ENCODE measurements around the gene TMEM89. TPM values are rescaled to one million over a fixed set of nuclear protein-coding genes. Genes with fewer than 3 reads are reported as not detected.

The TMEM89 gene
- total and polyA plus RNA-seq, 2 experiments from 2014 or later = not detected

- DNase-seq (ENCODE audit: low spot score) = no peak
- no peak for TF ChIP-seq ZNF114 (CRISPR knock-in tag; IDR thresholded peaks at IDR 0.05)
- H3K4me2 ChIP-seq = peak overlapping the region; percentile 88; the same call in 1 of the 2 replicates
- H3K36me3 ChIP-seq (ENCODE audit: insufficient read depth) = 0 out of 2 replicates have a peak, but pooled peaks cover 6% of the 10 kb centered on the region
- no peak overlapping the region; the same call in 1 of the 2 replicates for H3K27ac Mint-ChIP-seq
- H3K36me3 Mint-ChIP-seq (ENCODE audit: low read depth) = peaks cover 32% of the 10 kb centered on the region
- H3K4me3 ChIP-seq = peak overlapping the region; percentile 59; the same call in 1 of the 2 replicates
- H2AFZ ChIP-seq = no peak overlapping the region
- H3K27me3 ChIP-seq (ENCODE audit: insufficient read depth) = peaks cover 11% of the 10 kb centered on the region; the same call in 1 of the 2 replicates
- no peaks in the 10 kb centered on the region for H3K9me2 ChIP-seq (ENCODE audit: insufficient read depth)
- peaks cover 17% of the 10 kb centered on the region; the same call in 1 of the 2 replicates for H3K4me1 ChIP-seq (ENCODE audit: insufficient read depth)
- H3K79me2 ChIP-seq (replicated peaks; ENCODE audit: insufficient read depth) = no peaks in the 10 kb centered on the region
- H3K27me3 Mint-ChIP-seq (ENCODE audit: insufficient read depth, low read depth, poor library complexity) = peaks cover 23% of the 10 kb centered on the region
- no peak for ATAC-seq
- H3K4me3 Mint-ChIP-seq = peak overlapping the region; percentile 60; the same call in 1 of the 3 replicates
- H4K20me1 ChIP-seq (replicated peaks; ENCODE audit: insufficient read depth) = no peaks in the 10 kb centered on the region; the same call in 1 of the 2 replicates
- H3F3A ChIP-seq (replicated peaks; ENCODE audit: low read depth) = 0 out of 2 replicates have a peak, but pooled peaks cover 7% of the 10 kb centered on the region
- no peaks in the 10 kb centered on the region for H3K9me3 Mint-ChIP-seq
- peaks cover 12% of the 10 kb centered on the region for H3K4me1 Mint-ChIP-seq
- H3K27ac ChIP-seq (ENCODE audit: low read depth) = no peak overlapping the region
These were observed 25.4 kb downstream of the TMEM89 start for GRCh38 chr3:48596157-48596556.

- Histone ChIP-seq H2AFZ (no peak overlapping the region), H3K4me3 (peak overlapping the region; percentile 59), H3K27ac (ENCODE audit: low read depth) (no peak overlapping the region), H3K4me1 (ENCODE audit: insufficient read depth) (peaks cover 17% of the 10 kb centered on the region; the same call in 1 of the 2 replicates), H3K36me3 (ENCODE audit: insufficient read depth) (0 out of 2 replicates have a peak, but pooled peaks cover 6% of the 10 kb centered on the region), H3K27me3 (ENCODE audit: insufficient read depth) (peaks cover 11% of the 10 kb centered on the region; the same call in 1 of the 2 replicates), H3K79me2 (replicated peaks; ENCODE audit: insufficient read depth) (no peaks in the 10 kb centered on the region), H3K9me2 (ENCODE audit: insufficient read depth) (no peaks in the 10 kb centered on the region), H3K4me2 (peak overlapping the region; percentile 88), H3F3A (replicated peaks; ENCODE audit: low read depth) (0 out of 2 replicates have a peak, but pooled peaks cover 7% of the 10 kb centered on the region), H4K20me1 (replicated peaks; ENCODE audit: insufficient read depth) (no peaks in the 10 kb centered on the region; the same call in 1 of the 2 replicates)
- peak; percentile 48 for DNase-seq (ENCODE audit: low spot score)
- ATAC-seq = peak; percentile 20
- TF ChIP-seq JUNB (IDR thresholded peaks at IDR 0.05; ENCODE audit: unreplicated experiment) = no peak
- no peak for TF ChIP-seq ZNF114 (CRISPR knock-in tag; IDR thresholded peaks at IDR 0.05)
- no peak for TF ChIP-seq ZNF331 (CRISPR knock-in tag; IDR thresholded peaks at IDR 0.05; ENCODE audit: low read depth)
- peak overlapping the region; percentile 60; the same call in 1 of the 3 replicates for H3K4me3 Mint-ChIP-seq
- peaks cover 12% of the 10 kb centered on the region for H3K4me1 Mint-ChIP-seq
- H3K9me3 Mint-ChIP-seq = no peaks in the 10 kb centered on the region
- H3K27me3 Mint-ChIP-seq (ENCODE audit: insufficient read depth, low read depth, poor library complexity) = peaks cover 23% of the 10 kb centered on the region
- no peak overlapping the region; the same call in 1 of the 2 replicates for H3K27ac Mint-ChIP-seq
- H3K36me3 Mint-ChIP-seq (ENCODE audit: low read depth) = peaks cover 27% of the 10 kb centered on the region
These were observed 25.9 kb downstream of the TMEM89 start for GRCh38 chr3:48595526-48596121.

GRCh38 chr3:48595075-48595525 lies 26.5 kb downstream of the TMEM89 start, which contains the start of gene COL7A1:
Gene COL7A1, minus strand, starts transcription at chr3:48595329. Its CDS starts 170 bp downstream, at chr3:48595159.
- TF ChIP-seq ZNF331 (CRISPR knock-in tag; IDR thresholded peaks at IDR 0.05; ENCODE audit: low read depth) (no peak), NANOG (IDR thresholded peaks at IDR 0.05; ENCODE audit: borderline replicate concordance) (no peak), JUNB (IDR thresholded peaks at IDR 0.05; ENCODE audit: unreplicated experiment) (no peak), ETS1 (IDR thresholded peaks at IDR 0.05) (no peak), CREB1 (CRISPR knock-in tag; IDR thresholded peaks at IDR 0.05; ENCODE audit: low read depth) (no peak)
- Mint-ChIP-seq H3K9me3 (no peaks in the 10 kb centered on the region), H3K4me1 (peaks cover 12% of the 10 kb centered on the region), H3K4me3 (peak within 1 kb of the TSS; percentile 60), H3K36me3 (ENCODE audit: low read depth) (peaks cover 22% of the 10 kb centered on the region), H3K27ac (no peak within 1 kb of the TSS; the same call in 1 of the 2 replicates), H3K27me3 (ENCODE audit: insufficient read depth, low read depth, poor library complexity) (peaks cover 22% of the 10 kb centered on the region)
- H3K4me2 ChIP-seq = peak within 1 kb of the TSS; percentile 88
- peaks cover 11% of the 10 kb centered on the region; the same call in 1 of the 2 replicates for H3K27me3 ChIP-seq (ENCODE audit: insufficient read depth)
- H3K79me2 ChIP-seq (replicated peaks; ENCODE audit: insufficient read depth) = no peaks in the 10 kb centered on the region
- H3K36me3 ChIP-seq (ENCODE audit: insufficient read depth) = 0 out of 2 replicates have a peak, but pooled peaks cover 6% of the 10 kb centered on the region
- H3K4me1 ChIP-seq (ENCODE audit: insufficient read depth) = peaks cover 17% of the 10 kb centered on the region; the same call in 1 of the 2 replicates
- H4K20me1 ChIP-seq (replicated peaks; ENCODE audit: insufficient read depth) = no peaks in the 10 kb centered on the region; the same call in 1 of the 2 replicates
- no peak within 1 kb of the TSS for H3K27ac ChIP-seq (ENCODE audit: low read depth)
- H2AFZ ChIP-seq = peak within 1 kb of the TSS; percentile 94
- H3K4me3 ChIP-seq = peak within 1 kb of the TSS; percentile 59
- ATAC-seq (peak; percentile 46), DNase-seq (ENCODE audit: low spot score) (peak; percentile 68)
- no peaks in the 10 kb centered on the region for H3K9me2 ChIP-seq (ENCODE audit: insufficient read depth)
- 0 out of 2 replicates have a peak, but pooled peaks cover 7% of the 10 kb centered on the region for H3F3A ChIP-seq (replicated peaks; ENCODE audit: low read depth)

Data from GM23338 (cell line).